Bronchial epithelial cell (primary cell): ENCODE results near the gene ARHGEF10L. TPM values are rescaled to one million over a fixed set of nuclear protein-coding genes. Genes with fewer than 3 reads are reported as not detected.

ENCODE experiments used
- DNase-seq: peaks from one replicate; pipeline ENCODE4 v3.0.0-alpha.2; 2010; ENCODE audit warnings: low read depth
- FAIRE-seq: peaks from 2 replicates; lab custom pipeline; 2011; peaks lifted over from hg19 to GRCh38; lab: Jason Lieb, UNC
- H3K27me3 ChIP-seq: 2 replicates; pipeline ENCODE4 v1.5.1; 2011; ENCODE audit warnings: low read length; ENCODE audit not compliant: control insufficient read depth, insufficient read depth
- H3K36me3 ChIP-seq: 2 replicates; pipeline ENCODE4 v1.5.1; 2011; ENCODE audit warnings: low read length; ENCODE audit not compliant: control insufficient read depth, insufficient read depth
- H3K4me3 ChIP-seq: 2 replicates; pipeline ENCODE4 v1.5.1; 2011; ENCODE audit warnings: mild to moderate bottlenecking, low read depth, low read length, control low read depth
- CTCF ChIP-seq: IDR thresholded peaks from 2 replicates; pipeline ENCODE4 v1.5.1; 2011; ENCODE audit warnings: mild to moderate bottlenecking, moderate library complexity, low read length, control low read depth, inconsistent platforms; ENCODE audit not compliant: insufficient read depth, severe bottlenecking
- total RNA-seq: library from RNA; depleted of rRNA; stranded (reverse); fragments of >200 nt; gene quantifications from 2 replicates; pipeline ENCODE4 v1.2.1, GENCODE V29; 2014

The ARHGEF10L gene
- total RNA-seq, 1 donor from 2014 or later: 6.3 TPM

- Histone ChIP-seq H3K27me3 (no peaks in the 10 kb centered on the region), H3K36me3 (no peaks in the 10 kb centered on the region), H3K4me3 (peak overlapping the region; percentile 47)
- DNase-seq: peak; percentile 91
- no peak for FAIRE-seq
- no peak for TF ChIP-seq CTCF
Observed at GRCh38 chr1:17520041-17520440, 19.5 kb upstream of the ARHGEF10L start.

- no peak for TF ChIP-seq CTCF
- Histone ChIP-seq H3K27me3 (no peaks in the 10 kb centered on the region), H3K4me3 (peak overlapping the region; percentile 47), H3K36me3 (no peaks in the 10 kb centered on the region)
- DNase-seq (no peak), FAIRE-seq (no peak)
Observed at GRCh38 chr1:17520473-17521319, 18.8 kb upstream of the ARHGEF10L start.

- FAIRE-seq: no peak
- no peak for TF ChIP-seq CTCF
- no peak for DNase-seq
- Histone ChIP-seq H3K36me3 (no peaks in the 10 kb centered on the region), H3K27me3 (no peaks in the 10 kb centered on the region), H3K4me3 (no peak overlapping the region)
Observed at GRCh38 chr1:17521946-17522612, 17.4 kb upstream of the ARHGEF10L start.

GRCh38 chr1:17523321-17524041 lies 16.0 kb upstream of the ARHGEF10L start:
- FAIRE-seq (no peak), DNase-seq (no peak)
- TF ChIP-seq CTCF: no peak
- Histone ChIP-seq H3K27me3 (no peaks in the 10 kb centered on the region), H3K4me3 (no peak overlapping the region), H3K36me3 (no peaks in the 10 kb centered on the region)

- no peaks in the 10 kb centered on the region for H3K27me3 ChIP-seq
- no peak for TF ChIP-seq CTCF
- DNase-seq: no peak
- no peak for FAIRE-seq
- no peaks in the 10 kb centered on the region for H3K36me3 ChIP-seq
- H3K4me3 ChIP-seq: no peak overlapping the region
Observed at GRCh38 chr1:17524645-17525044, 14.9 kb upstream of the ARHGEF10L start.
